HG03521 (cell line): ENCODE results near the gene UIMC1.
"Not testable (repeated sequence)": the region's sequence is repeated elsewhere in the genome, so short reads cannot be mapped to it uniquely, and the experiment has no call there.

Experiments
- ATAC-seq: cut with Tn5 transposase; IDR thresholded peaks from one replicate; pipeline ENCODE4 v1.9.1; 2021; ENCODE audit warnings: mild to moderate bottlenecking, moderate library complexity; ENCODE audit not compliant: unreplicated experiment

Gene UIMC1

GRCh38 chr5:177006265-177006972 lies at the start of gene UIMC1:
Gene UIMC1, minus strand, starts transcription at chr5:177006779. Its CDS starts 24,164 bp downstream, at chr5:176982615.
- peak; percentile 82 for ATAC-seq

- ATAC-seq = no peak
Measured at GRCh38 chr5:177049285-177049684, 42.7 kb upstream of the UIMC1 start.

GRCh38 chr5:177048531-177048930 lies 42.0 kb upstream of the UIMC1 start:
- ATAC-seq = not testable (repeated sequence)

GRCh38 chr5:177045631-177046030 lies 39.1 kb upstream of the UIMC1 start:
- no peak for ATAC-seq

- ATAC-seq = no peak
Measured at GRCh38 chr5:177044641-177045040, 38.1 kb upstream of the UIMC1 start.

- ATAC-seq = no peak
Measured at GRCh38 chr5:177043958-177044357, 37.4 kb upstream of the UIMC1 start.

GRCh38 chr5:177043114-177043513 lies 36.5 kb upstream of the UIMC1 start:
- no peak for ATAC-seq

- ATAC-seq = no peak
Measured at GRCh38 chr5:177041936-177042335, 35.4 kb upstream of the UIMC1 start.

- no peak for ATAC-seq
Measured at GRCh38 chr5:177040814-177041420, 34.3 kb upstream of the UIMC1 start.

- ATAC-seq = no peak
Measured at GRCh38 chr5:177036921-177037320, 30.3 kb upstream of the UIMC1 start.

GRCh38 chr5:177036443-177036842 lies 29.9 kb upstream of the UIMC1 start:
- no peak for ATAC-seq

GRCh38 chr5:177035976-177036375 lies 29.4 kb upstream of the UIMC1 start:
- no peak for ATAC-seq

- no peak for ATAC-seq
Measured at GRCh38 chr5:177029498-177029897, 22.9 kb upstream of the UIMC1 start.

GRCh38 chr5:177027665-177028064 lies 21.1 kb upstream of the UIMC1 start:
- no peak for ATAC-seq

GRCh38 chr5:177025101-177025601 lies 18.6 kb upstream of the UIMC1 start:
- no peak for ATAC-seq

- ATAC-seq = no peak
Measured at GRCh38 chr5:177024559-177024958, 18.0 kb upstream of the UIMC1 start.

GRCh38 chr5:177023303-177023664 lies 16.7 kb upstream of the UIMC1 start:
- ATAC-seq = peak; percentile 12

GRCh38 chr5:177022386-177023302 lies 16.1 kb upstream of the UIMC1 start, which contains the start of gene ZNF346:
Gene ZNF346, plus strand, starts transcription at chr5:177022696. Its CDS starts 43 bp downstream, at chr5:177022739.
- peak; percentile 80 for ATAC-seq

GRCh38 chr5:177020033-177020432 lies 13.5 kb upstream of the UIMC1 start:
- ATAC-seq = no peak

- ATAC-seq = no peak
Measured at GRCh38 chr5:177018341-177018740, 11.8 kb upstream of the UIMC1 start.

GRCh38 chr5:177015156-177015555 lies 8.6 kb upstream of the UIMC1 start:
- no peak for ATAC-seq
